K562 (cell line): ENCODE data around the gene ALOX5. TPM values are rescaled to one million over a fixed set of nuclear protein-coding genes. Genes with fewer than 3 reads are reported as not detected.

Source experiments
- BRD9 ChIP-seq: fragments of 450-650 bp; IDR thresholded peaks from 2 replicates; pipeline ENCODE4 v1.6.1; 2018; ENCODE audit warnings: low read depth; ENCODE audit not compliant: partially characterized antibody
- DIDO1 ChIP-seq: fragments of 450-650 bp; IDR thresholded peaks from 2 replicates; pipeline ENCODE4 v1.6.1; 2016; ENCODE audit warnings: low read depth, missing biosample characterization, missing genetic modification characterization
- DLX4 ChIP-seq: fragments of 250-450 bp; sonication (Bioruptor Pico); IDR thresholded peaks from 2 replicates; pipeline ENCODE4 v1.6.1; 2021; ENCODE audit warnings: mild to moderate bottlenecking
- HOXB6 ChIP-seq: fragments of 250-450 bp; sonication (Bioruptor Pico); IDR thresholded peaks from 2 replicates; pipeline ENCODE4 v1.5.1; 2022; ENCODE audit warnings: mild to moderate bottlenecking, borderline replicate concordance
- KDM1A ChIP-seq, 2 experiments: fragments of 450-650 bp; IDR thresholded peaks; 2 replicates each; pipeline ENCODE4 v1.6.1; 2016; ENCODE audit warnings: mild to moderate bottlenecking in 2 of 2
- KLF16 ChIP-seq: IDR thresholded peaks from 2 replicates; pipeline ENCODE4 v1.6.1; 2016; ENCODE audit warnings: antibody characterized with exemption
- L3MBTL2 ChIP-seq: fragments of 450-650 bp; IDR thresholded peaks from 2 replicates; pipeline ENCODE4 v1.6.1; 2016; ENCODE audit warnings: mild to moderate bottlenecking, moderate library complexity
- RBM15 ChIP-seq: fragments of 200-400 bp; formaldehyde crosslinking; IDR thresholded peaks from 2 replicates; pipeline ENCODE4 v1.6.1; 2018; ENCODE audit warnings: mild to moderate bottlenecking, low read length, moderate library complexity; ENCODE audit not compliant: insufficient read depth
- SIX5 ChIP-seq, 2 experiments: IDR thresholded peaks; 2 replicates each; pipeline ENCODE4 v1.6.1; 2011; ENCODE audit warnings: low read length in 2 of 2, borderline replicate concordance in 1 of 2, low read depth in 1 of 2, mild to moderate bottlenecking in 1 of 2, moderate library complexity in 1 of 2; ENCODE audit not compliant: insufficient read depth in 1 of 2
- TAF15 ChIP-seq: fragments of 200-400 bp; formaldehyde crosslinking; IDR thresholded peaks from 2 replicates; pipeline ENCODE4 v1.6.1; 2017; ENCODE audit warnings: mild to moderate bottlenecking, low read depth, low read length, moderate library complexity
- TBP ChIP-seq: optimal IDR thresholded peaks from 2 replicates; pipeline ENCODE3; 2011; ENCODE audit warnings: low read depth, low read length, improper control_type of control experiment
- TFE3 ChIP-seq: fragments of 450-650 bp; formaldehyde crosslinking; IDR thresholded peaks from 2 replicates; pipeline ENCODE4 v1.4.0; 2020; ENCODE audit warnings: mild to moderate bottlenecking, mixed read lengths
- TSC22D4 ChIP-seq: fragments of 450-650 bp; IDR thresholded peaks from 2 replicates; pipeline ENCODE4 v1.6.1; 2016; ENCODE audit warnings: missing genetic modification characterization, missing biosample characterization, control low read depth
- ZBTB9 ChIP-seq: fragments of 450-650 bp; formaldehyde crosslinking; IDR thresholded peaks from 2 replicates; pipeline ENCODE4 v1.4.0; 2020; ENCODE audit warnings: mild to moderate bottlenecking, moderate library complexity
- ZEB2 ChIP-seq: fragments of 450-650 bp; IDR thresholded peaks from 2 replicates; pipeline ENCODE4 v1.6.1; 2016
- ZNF277 ChIP-seq: fragments of 250-450 bp; sonication (Bioruptor Pico); IDR thresholded peaks from 2 replicates; pipeline ENCODE4 v1.8.0; 2022; ENCODE audit warnings: inconsistent platforms, mild to moderate bottlenecking, moderate library complexity, borderline replicate concordance
- ZNF347 ChIP-seq: fragments of 450-650 bp; formaldehyde crosslinking; IDR thresholded peaks from 2 replicates; pipeline ENCODE4 v1.4.0; 2020; ENCODE audit warnings: low read depth, mild to moderate bottlenecking, moderate library complexity
- ZNF395 ChIP-seq: fragments of 200-800 bp; sonication (Bioruptor generic); IDR thresholded peaks from 2 replicates; pipeline ENCODE4 v1.6.1; 2017; ENCODE audit warnings: missing genetic modification characterization, missing compliant biosample characterization
- ZNF561 ChIP-seq: fragments of 450-650 bp; formaldehyde crosslinking; conservative IDR thresholded peaks from 2 replicates; pipeline ENCODE4 v1.4.0; 2020; ENCODE audit warnings: mild to moderate bottlenecking, moderate library complexity
- ZNF655 ChIP-seq: fragments of 250-450 bp; sonication (Bioruptor Pico); IDR thresholded peaks from 2 replicates; pipeline ENCODE4 v1.5.0; 2021
- polyA plus RNA-seq, 8 experiments: library from polyadenylated mRNA; depleted of rRNA in 4 of 8; stranded (reverse) in 5 of 8; unstranded in 3 of 8; fragments of >200 nt; fragmentation: Nextera tagmentation in 2 of 8; fragmentation: Illumina TruSeq in 1 of 8; extraction: Ambion mirVana in 2 of 8; extraction: Trizol in 1 of 8; gene quantifications; 2 replicates each; pipeline versions ENCODE4 v1.2.1 to v1.2.3, GENCODE V29; 2011 to 2014; ENCODE audit warnings: inconsistent platforms in 1 of 8, missing spikeins in 1 of 8
- total RNA-seq, 7 experiments: library from RNA; depleted of rRNA in 6 of 7; stranded (reverse); fragments of >200 nt in 6 of 7; fragmentation: Illumina TruSeq in 2 of 7; extraction: Trizol in 2 of 7; gene quantifications; 2 replicates each; pipeline versions ENCODE4 v1.2.1 to v1.2.3, GENCODE V29; 2011 to 2021; ENCODE audit warnings: low replicate concordance in 1 of 7

ALOX5 gene
- total and polyA plus RNA-seq, 9 of the 15 experiments (the other 6 are each of a cell fraction or from before 2014, with no cell fraction given): 0.10 to 2.4 (median 1.4) TPM

- TF ChIP-seq TFE3 (CRISPR knock-in tag) (no peak), ZBTB9 (CRISPR knock-in tag) (no peak), BRD9 (peak; percentile 54), DLX4 (CRISPR knock-in tag) (no peak), SIX5 (IDR thresholded peaks at IDR 0.05; ENCODE audit: borderline replicate concordance in 1 of 2, insufficient read depth in 1 of 2, low read depth in 1 of 2, low read length in 2 of 2) (no peak), ZEB2 (0 out of 2 replicates have a peak, but pooled peaks have one; percentile 28), RBM15 (no peak), ZNF655 (no peak), L3MBTL2 (peak; percentile 30; the same call in 1 of the 2 replicates), KLF16 (peak; percentile 73; the same call in 1 of the 2 replicates), TAF15 (no peak), HOXB6 (CRISPR knock-in tag) (no peak), ZNF561 (CRISPR knock-in tag) (no peak), KDM1A (IDR thresholded peaks at IDR 0.05) (no peak), TSC22D4 (tag) (no peak), ZNF277 (CRISPR knock-in tag) (no peak), TBP (no peak), ZNF395 (CRISPR knock-in tag) (0 out of 2 replicates have a peak, but pooled peaks have one; percentile 39), DIDO1 (tag) (no peak), ZNF347 (CRISPR knock-in tag) (no peak)
These were observed 91.0 kb downstream of the ALOX5 start (continued) for GRCh38 chr10:45464958-45465567.
